Tibial nerve (tissue), 3 donors: ENCODE data around the gene POLDIP3.

Source experiments
- POLR2A ChIP-seq, 2 donors: fragments of 450-650 bp; IDR thresholded peaks; one replicate each; pipeline ENCODE4 v1.6.1; 2017; ENCODE audit warnings: antibody characterized with exemption in 2 of 2, mild to moderate bottlenecking in 2 of 2, moderate library complexity in 2 of 2
- TF ChIP-seq, protein P1 (sequence below), 5 experiments: fragments of 200-600 bp in 3 of 5; fragments of 450-650 bp in 2 of 5; sonication (generic) in 3 of 5; IDR thresholded peaks; one replicate each; pipeline ENCODE4 v1.5.1; 2016 to 2019; ENCODE audit warnings: antibody characterized with exemption in 5 of 5, mild to moderate bottlenecking in 3 of 5, moderate library complexity in 2 of 5

DNA sequence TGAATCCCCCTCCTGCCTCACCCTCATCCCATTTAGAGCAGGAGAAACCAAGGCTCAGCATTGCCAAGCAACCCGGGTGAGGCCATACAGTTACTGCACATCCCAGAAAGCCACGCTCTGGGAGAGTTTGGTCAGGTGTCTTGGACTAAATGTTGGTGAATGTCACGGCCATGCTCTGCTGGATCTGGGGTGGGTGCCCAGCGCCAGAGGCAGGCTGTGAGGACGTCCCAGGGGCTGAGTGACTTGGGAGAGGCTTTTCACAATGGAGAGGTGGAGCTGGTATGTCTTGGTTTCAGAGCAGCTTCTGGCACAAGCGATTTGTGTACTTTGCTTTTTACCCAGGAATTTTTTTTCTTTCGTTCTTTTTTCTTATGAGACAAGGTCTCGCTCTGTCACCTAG lies 54.3 kb downstream of the POLDIP3 start:
- TF ChIP-seq, protein P1, sequence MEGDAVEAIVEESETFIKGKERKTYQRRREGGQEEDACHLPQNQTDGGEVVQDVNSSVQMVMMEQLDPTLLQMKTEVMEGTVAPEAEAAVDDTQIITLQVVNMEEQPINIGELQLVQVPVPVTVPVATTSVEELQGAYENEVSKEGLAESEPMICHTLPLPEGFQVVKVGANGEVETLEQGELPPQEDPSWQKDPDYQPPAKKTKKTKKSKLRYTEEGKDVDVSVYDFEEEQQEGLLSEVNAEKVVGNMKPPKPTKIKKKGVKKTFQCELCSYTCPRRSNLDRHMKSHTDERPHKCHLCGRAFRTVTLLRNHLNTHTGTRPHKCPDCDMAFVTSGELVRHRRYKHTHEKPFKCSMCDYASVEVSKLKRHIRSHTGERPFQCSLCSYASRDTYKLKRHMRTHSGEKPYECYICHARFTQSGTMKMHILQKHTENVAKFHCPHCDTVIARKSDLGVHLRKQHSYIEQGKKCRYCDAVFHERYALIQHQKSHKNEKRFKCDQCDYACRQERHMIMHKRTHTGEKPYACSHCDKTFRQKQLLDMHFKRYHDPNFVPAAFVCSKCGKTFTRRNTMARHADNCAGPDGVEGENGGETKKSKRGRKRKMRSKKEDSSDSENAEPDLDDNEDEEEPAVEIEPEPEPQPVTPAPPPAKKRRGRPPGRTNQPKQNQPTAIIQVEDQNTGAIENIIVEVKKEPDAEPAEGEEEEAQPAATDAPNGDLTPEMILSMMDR (IDR thresholded peaks at IDR 0.05), result no peak
- no peak for TF ChIP-seq POLR2A (IDR thresholded peaks at IDR 0.05)
